ENCODE results near the gene RNF144A.

The RNF144A gene

GRCh38 chr2:7057865-7058400 lies 140.7 kb downstream of the RNF144A start:
- DNase-seq (ENCODE audit: low read depth), result peak; percentile 59
- TF ChIP-seq MYC (IDR thresholded peaks at IDR 0.05; ENCODE audit: low read depth, low read length) (peak; percentile 71), POLR2A (IDR thresholded peaks at IDR 0.05; ENCODE audit: extremely low read depth, insufficient read length) (no peak), MAX (IDR thresholded peaks at IDR 0.05; ENCODE audit: low read depth, low read length) (peak; percentile 73)
- TF ChIP-seq, protein P1, sequence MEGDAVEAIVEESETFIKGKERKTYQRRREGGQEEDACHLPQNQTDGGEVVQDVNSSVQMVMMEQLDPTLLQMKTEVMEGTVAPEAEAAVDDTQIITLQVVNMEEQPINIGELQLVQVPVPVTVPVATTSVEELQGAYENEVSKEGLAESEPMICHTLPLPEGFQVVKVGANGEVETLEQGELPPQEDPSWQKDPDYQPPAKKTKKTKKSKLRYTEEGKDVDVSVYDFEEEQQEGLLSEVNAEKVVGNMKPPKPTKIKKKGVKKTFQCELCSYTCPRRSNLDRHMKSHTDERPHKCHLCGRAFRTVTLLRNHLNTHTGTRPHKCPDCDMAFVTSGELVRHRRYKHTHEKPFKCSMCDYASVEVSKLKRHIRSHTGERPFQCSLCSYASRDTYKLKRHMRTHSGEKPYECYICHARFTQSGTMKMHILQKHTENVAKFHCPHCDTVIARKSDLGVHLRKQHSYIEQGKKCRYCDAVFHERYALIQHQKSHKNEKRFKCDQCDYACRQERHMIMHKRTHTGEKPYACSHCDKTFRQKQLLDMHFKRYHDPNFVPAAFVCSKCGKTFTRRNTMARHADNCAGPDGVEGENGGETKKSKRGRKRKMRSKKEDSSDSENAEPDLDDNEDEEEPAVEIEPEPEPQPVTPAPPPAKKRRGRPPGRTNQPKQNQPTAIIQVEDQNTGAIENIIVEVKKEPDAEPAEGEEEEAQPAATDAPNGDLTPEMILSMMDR (IDR thresholded peaks at IDR 0.05; ENCODE audit: low read depth, low read length), result no peak
- no peak overlapping the region for H3K4me3 ChIP-seq (ENCODE audit: low read depth, low read length)

GRCh38 chr2:7060156-7060555 lies 142.9 kb downstream of the RNF144A start:
- H3K4me3 ChIP-seq (ENCODE audit: low read depth, low read length), result no peak overlapping the region
- TF ChIP-seq MYC (IDR thresholded peaks at IDR 0.05; ENCODE audit: low read depth, low read length), result no peak
- TF ChIP-seq POLR2A (IDR thresholded peaks at IDR 0.05; ENCODE audit: extremely low read depth, insufficient read length), result no peak
- TF ChIP-seq, protein P1 (IDR thresholded peaks at IDR 0.05; ENCODE audit: low read depth, low read length), result no peak
- TF ChIP-seq MAX (IDR thresholded peaks at IDR 0.05; ENCODE audit: low read depth, low read length), result no peak
- DNase-seq (ENCODE audit: low read depth), result no peak

GRCh38 chr2:7060631-7061449 lies 143.6 kb downstream of the RNF144A start:
- DNase-seq (ENCODE audit: low read depth), result no peak
- H3K4me3 ChIP-seq (ENCODE audit: low read depth, low read length), result no peak overlapping the region
- TF ChIP-seq POLR2A (IDR thresholded peaks at IDR 0.05; ENCODE audit: extremely low read depth, insufficient read length) (no peak), MYC (IDR thresholded peaks at IDR 0.05; ENCODE audit: low read depth, low read length) (no peak), MAX (IDR thresholded peaks at IDR 0.05; ENCODE audit: low read depth, low read length) (no peak)
- TF ChIP-seq, protein P1 (IDR thresholded peaks at IDR 0.05; ENCODE audit: low read depth, low read length), result no peak

GRCh38 chr2:7061450-7061789 lies 144.2 kb downstream of the RNF144A start:
- TF ChIP-seq, protein P1 (IDR thresholded peaks at IDR 0.05; ENCODE audit: low read depth, low read length), result no peak
- TF ChIP-seq MAX (IDR thresholded peaks at IDR 0.05; ENCODE audit: low read depth, low read length) (no peak), MYC (IDR thresholded peaks at IDR 0.05; ENCODE audit: low read depth, low read length) (no peak), POLR2A (IDR thresholded peaks at IDR 0.05; ENCODE audit: extremely low read depth, insufficient read length) (no peak)
- H3K4me3 ChIP-seq (ENCODE audit: low read depth, low read length), result no peak overlapping the region
- no peak for DNase-seq (ENCODE audit: low read depth)

DNA sequence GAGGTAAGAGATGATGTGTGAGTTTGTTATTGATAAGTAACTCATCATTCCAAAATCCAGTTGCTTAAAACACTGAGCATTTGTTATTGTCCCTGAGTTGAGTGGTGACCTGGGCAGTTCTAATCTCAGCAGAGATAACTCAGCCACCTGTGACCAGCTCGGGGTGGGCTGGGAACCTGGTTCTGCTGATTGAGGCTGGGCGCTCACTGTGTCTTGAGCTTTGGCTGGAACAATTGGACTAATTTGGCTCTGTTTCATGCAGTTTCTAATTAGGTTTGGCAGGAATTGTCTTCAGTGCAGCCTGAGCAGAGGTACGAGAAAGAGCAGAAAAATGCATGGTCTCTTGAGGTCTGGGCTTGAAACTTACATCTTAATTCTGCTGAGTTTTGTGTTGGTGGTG lies 144.7 kb downstream of the RNF144A start:
- no peak overlapping the region for H3K4me3 ChIP-seq (ENCODE audit: low read depth, low read length)
- DNase-seq (ENCODE audit: low read depth), result no peak
- TF ChIP-seq MAX (IDR thresholded peaks at IDR 0.05; ENCODE audit: low read depth, low read length) (no peak), POLR2A (IDR thresholded peaks at IDR 0.05; ENCODE audit: extremely low read depth, insufficient read length) (no peak), MYC (IDR thresholded peaks at IDR 0.05; ENCODE audit: low read depth, low read length) (no peak)
- TF ChIP-seq, protein P1 (IDR thresholded peaks at IDR 0.05; ENCODE audit: low read depth, low read length), result no peak

All from NB4 (cell line).